DOHH2 (cell line): ENCODE data around the gene UMPS.

Experiments
- H3F3A ChIP-seq: fragments of 200-600 bp; sonication (generic), shearing (Covaris generic); 2 replicates; pipeline ENCODE4 v1.6.0; 2016; ENCODE audit warnings: antibody characterized with exemption, mild to moderate bottlenecking; ENCODE audit not compliant: control insufficient read depth, insufficient read depth
- H3K27ac ChIP-seq: fragments of 200-600 bp; sonication (generic); 2 replicates; pipeline ENCODE4 v1.5.1; 2014; ENCODE audit warnings: low read depth, mild to moderate bottlenecking, low read length, moderate library complexity
- H3K27me3 ChIP-seq: fragments of 200-600 bp; sonication (generic); 2 replicates; pipeline ENCODE4 v1.6.1; 2014; ENCODE audit warnings: mild to moderate bottlenecking, low read length, mixed read lengths; ENCODE audit not compliant: control insufficient read depth
- H3K36me3 ChIP-seq: fragments of 200-600 bp; sonication (generic); 2 replicates; pipeline ENCODE4 v1.6.1; 2014; ENCODE audit warnings: mild to moderate bottlenecking, low read length, moderate library complexity, mixed read lengths; ENCODE audit not compliant: control insufficient read depth
- H3K4me1 ChIP-seq: fragments of 200-600 bp; sonication (generic); 2 replicates; pipeline ENCODE4 v1.6.1; 2014; ENCODE audit warnings: mild to moderate bottlenecking, low read length, mixed read lengths; ENCODE audit not compliant: control insufficient read depth
- H3K4me2 ChIP-seq: fragments of 200-600 bp; sonication (generic); 2 replicates; pipeline ENCODE4 v1.6.0; 2014; ENCODE audit warnings: mild to moderate bottlenecking, low read length, moderate library complexity
- H3K4me3 ChIP-seq: fragments of 200-600 bp; sonication (generic); 2 replicates; pipeline ENCODE4 v1.5.1; 2014; ENCODE audit warnings: mild to moderate bottlenecking, low read length, mixed read lengths
- H3K79me2 ChIP-seq: fragments of 200-600 bp; sonication (generic); 2 replicates; pipeline ENCODE4 v1.6.1; 2014; ENCODE audit warnings: mild to moderate bottlenecking, low read length, mixed read lengths; ENCODE audit not compliant: control insufficient read depth
- H3K9me2 ChIP-seq: fragments of 200-600 bp; sonication (generic); replicated peaks from 2 replicates; pipeline ENCODE4 v1.6.1; 2014; ENCODE audit warnings: mild to moderate bottlenecking, low read length, mixed read lengths; ENCODE audit not compliant: control insufficient read depth
- H3K9me3 ChIP-seq: fragments of 200-600 bp; sonication (generic); 2 replicates; pipeline ENCODE4 v1.6.1; 2014; ENCODE audit warnings: antibody characterized with exemption, low read length, mixed read lengths; ENCODE audit not compliant: control insufficient read depth, insufficient read depth
- H4K20me1 ChIP-seq: fragments of 200-600 bp; sonication (generic); 2 replicates; pipeline ENCODE4 v1.6.0; 2014; ENCODE audit warnings: low read depth, mild to moderate bottlenecking, antibody characterized with exemption, low read length, moderate library complexity; ENCODE audit not compliant: control insufficient read depth, insufficient read depth
- EZH2phosphoT487 ChIP-seq: fragments of 200-600 bp; sonication (generic); IDR thresholded peaks from 2 replicates; pipeline ENCODE4 v1.6.1; 2017; ENCODE audit warnings: borderline replicate concordance, mild to moderate bottlenecking, antibody characterized with exemption, low read length, moderate library complexity, mixed read lengths
- TF ChIP-seq, protein P1 (sequence below): fragments of 200-600 bp; sonication (generic); IDR thresholded peaks from one replicate; pipeline ENCODE4 v1.5.1; 2014; ENCODE audit warnings: antibody characterized with exemption, mild to moderate bottlenecking, low read depth, low read length; ENCODE audit not compliant: poor library complexity, severe bottlenecking

UMPS gene

DNA sequence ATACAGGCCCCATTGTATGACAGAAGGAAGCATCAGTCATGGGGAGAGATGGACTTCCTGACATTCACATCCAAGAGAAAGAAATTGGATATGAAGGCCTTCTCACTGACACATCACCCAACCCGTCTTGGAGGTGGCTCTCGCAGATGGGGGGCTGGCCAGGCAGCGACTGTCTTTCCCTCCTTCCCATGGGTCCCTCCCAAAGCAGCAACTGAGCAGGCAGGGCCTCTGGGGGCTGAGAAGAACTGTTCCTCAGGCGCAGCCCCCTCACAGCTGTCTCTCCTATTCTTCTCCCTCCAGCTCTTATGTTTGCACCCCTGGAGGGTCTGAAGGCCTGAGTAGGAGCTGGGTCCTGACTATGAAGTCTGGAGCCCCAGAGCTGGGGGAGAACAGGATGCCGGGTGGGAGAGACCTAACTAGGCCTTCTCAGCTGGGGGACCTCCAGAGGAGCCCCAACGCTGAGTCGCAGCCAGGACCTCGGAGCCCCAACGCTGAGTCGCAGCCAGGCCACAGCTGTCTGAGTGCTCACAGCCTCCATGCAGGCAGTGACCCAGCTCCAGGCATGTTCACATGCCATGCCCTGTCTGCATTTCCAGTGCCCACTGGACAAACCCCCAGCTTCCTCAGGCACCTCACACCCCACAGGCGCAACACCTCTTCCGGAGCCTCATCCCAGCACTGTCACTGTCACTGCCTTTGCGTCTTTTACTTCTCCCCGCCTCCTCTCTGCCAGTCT is 29.6 kb downstream of the UMPS start:
- Histone ChIP-seq H3K27ac (no peak overlapping the region), H3K36me3 (no peaks in the 10 kb centered on the region), H3K27me3 (no peaks in the 10 kb centered on the region), H3K4me2 (no peak overlapping the region), H3K9me3 (no peaks in the 10 kb centered on the region), H3K4me3 (no peak overlapping the region), H4K20me1 (no peaks in the 10 kb centered on the region), H3K4me1 (no peaks in the 10 kb centered on the region), H3K79me2 (no peaks in the 10 kb centered on the region), H3F3A (no peaks in the 10 kb centered on the region), H3K9me2 (no peaks in the 10 kb centered on the region)
- TF ChIP-seq, protein P1, sequence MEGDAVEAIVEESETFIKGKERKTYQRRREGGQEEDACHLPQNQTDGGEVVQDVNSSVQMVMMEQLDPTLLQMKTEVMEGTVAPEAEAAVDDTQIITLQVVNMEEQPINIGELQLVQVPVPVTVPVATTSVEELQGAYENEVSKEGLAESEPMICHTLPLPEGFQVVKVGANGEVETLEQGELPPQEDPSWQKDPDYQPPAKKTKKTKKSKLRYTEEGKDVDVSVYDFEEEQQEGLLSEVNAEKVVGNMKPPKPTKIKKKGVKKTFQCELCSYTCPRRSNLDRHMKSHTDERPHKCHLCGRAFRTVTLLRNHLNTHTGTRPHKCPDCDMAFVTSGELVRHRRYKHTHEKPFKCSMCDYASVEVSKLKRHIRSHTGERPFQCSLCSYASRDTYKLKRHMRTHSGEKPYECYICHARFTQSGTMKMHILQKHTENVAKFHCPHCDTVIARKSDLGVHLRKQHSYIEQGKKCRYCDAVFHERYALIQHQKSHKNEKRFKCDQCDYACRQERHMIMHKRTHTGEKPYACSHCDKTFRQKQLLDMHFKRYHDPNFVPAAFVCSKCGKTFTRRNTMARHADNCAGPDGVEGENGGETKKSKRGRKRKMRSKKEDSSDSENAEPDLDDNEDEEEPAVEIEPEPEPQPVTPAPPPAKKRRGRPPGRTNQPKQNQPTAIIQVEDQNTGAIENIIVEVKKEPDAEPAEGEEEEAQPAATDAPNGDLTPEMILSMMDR = no peak
- no peak for TF ChIP-seq EZH2phosphoT487

- no peaks in the 10 kb centered on the region for H3K27me3 ChIP-seq
- no peaks in the 10 kb centered on the region for H3K9me2 ChIP-seq
- no peak overlapping the region for H3K4me2 ChIP-seq
- no peaks in the 10 kb centered on the region for H3F3A ChIP-seq
- H3K27ac ChIP-seq = no peak overlapping the region
- no peak for TF ChIP-seq EZH2phosphoT487
- H3K4me3 ChIP-seq = no peak overlapping the region
- H3K79me2 ChIP-seq = no peaks in the 10 kb centered on the region
- no peaks in the 10 kb centered on the region for H4K20me1 ChIP-seq
- H3K9me3 ChIP-seq = no peaks in the 10 kb centered on the region
- H3K4me1 ChIP-seq = no peaks in the 10 kb centered on the region
- H3K36me3 ChIP-seq = no peaks in the 10 kb centered on the region
Observed at GRCh38 chr3:124760601-124761000, 30.3 kb downstream of the UMPS start.

- no peaks in the 10 kb centered on the region for H3K27me3 ChIP-seq
- TF ChIP-seq, protein P1 = peak; percentile 87
- TF ChIP-seq EZH2phosphoT487 = no peak
- H3K4me3 ChIP-seq = no peak overlapping the region
- no peaks in the 10 kb centered on the region for H3F3A ChIP-seq
- H3K9me2 ChIP-seq = no peaks in the 10 kb centered on the region
- no peaks in the 10 kb centered on the region for H4K20me1 ChIP-seq
- peak overlapping the region; percentile 30; the same call in 1 of the 2 replicates for H3K4me2 ChIP-seq
- H3K4me1 ChIP-seq = no peaks in the 10 kb centered on the region
- no peak overlapping the region for H3K27ac ChIP-seq
- H3K79me2 ChIP-seq = no peaks in the 10 kb centered on the region
- no peaks in the 10 kb centered on the region for H3K36me3 ChIP-seq
- H3K9me3 ChIP-seq = no peaks in the 10 kb centered on the region
Observed at GRCh38 chr3:124761250-124761796, 31.1 kb downstream of the UMPS start.
